Effector memory CD4-positive, alpha-beta T cell (primary cell): ENCODE results near the gene MAML2.

Experiments used
- DNase-seq, 3 donors: peaks; one replicate each; pipeline ENCODE4 v3.0.0-alpha.2; 2020
- H3K27ac ChIP-seq: 2 replicates; pipeline ENCODE4 v1.7.0; 2013; ENCODE audit warnings: mild to moderate bottlenecking, low read length, moderate library complexity; ENCODE audit not compliant: insufficient read depth, poor library complexity, severe bottlenecking
- H3K27me3 ChIP-seq: replicated peaks from 2 replicates; pipeline ENCODE4 v1.7.0; 2013; ENCODE audit warnings: mild to moderate bottlenecking, low read length; ENCODE audit not compliant: insufficient read depth, control insufficient read depth, poor library complexity, severe bottlenecking
- H3K36me3 ChIP-seq: 2 replicates; pipeline ENCODE4 v1.7.0; 2013; ENCODE audit warnings: mild to moderate bottlenecking, low read length, moderate library complexity; ENCODE audit not compliant: control insufficient read depth, insufficient read depth
- H3K4me1 ChIP-seq: 2 replicates; pipeline ENCODE4 v1.7.0; 2013; ENCODE audit warnings: low read length, mild to moderate bottlenecking; ENCODE audit not compliant: control insufficient read depth, insufficient read depth, poor library complexity, severe bottlenecking
- H3K4me3 ChIP-seq: 2 replicates; pipeline ENCODE4 v1.7.0; 2013; ENCODE audit warnings: low read length, low read depth, mild to moderate bottlenecking; ENCODE audit not compliant: insufficient read depth, poor library complexity, severe bottlenecking
- H3K9me3 ChIP-seq: 2 replicates; pipeline ENCODE4 v1.7.0; 2013; ENCODE audit warnings: mild to moderate bottlenecking, low read length, moderate library complexity; ENCODE audit not compliant: control insufficient read depth

MAML2 gene

DNA sequence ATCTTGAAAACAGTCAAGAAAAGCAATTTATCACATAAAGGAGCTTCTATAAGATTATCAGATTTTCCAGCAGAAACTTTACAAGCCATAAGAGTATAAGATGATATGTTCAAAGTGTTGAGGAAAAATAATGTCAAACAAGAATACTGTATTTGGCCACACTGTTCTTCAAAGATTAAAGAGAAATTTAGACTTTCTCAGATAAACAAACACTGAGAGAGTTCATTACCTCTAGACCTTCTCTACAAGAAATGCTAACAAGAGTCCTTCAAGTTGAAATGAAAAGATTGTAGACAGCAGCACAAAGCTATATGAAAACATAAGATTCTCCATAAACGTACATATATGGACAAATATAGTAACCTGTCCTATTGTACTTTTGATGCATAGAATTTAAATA, 411.1 kb downstream of the MAML2 start:
- H3K36me3 ChIP-seq = no peaks in the 10 kb centered on the region
- no peaks in the 10 kb centered on the region for H3K9me3 ChIP-seq
- no peak for DNase-seq
- no peaks in the 10 kb centered on the region for H3K27me3 ChIP-seq
- H3K4me3 ChIP-seq = no peak overlapping the region
- H3K4me1 ChIP-seq = no peaks in the 10 kb centered on the region
- H3K27ac ChIP-seq = no peak overlapping the region

DNA sequence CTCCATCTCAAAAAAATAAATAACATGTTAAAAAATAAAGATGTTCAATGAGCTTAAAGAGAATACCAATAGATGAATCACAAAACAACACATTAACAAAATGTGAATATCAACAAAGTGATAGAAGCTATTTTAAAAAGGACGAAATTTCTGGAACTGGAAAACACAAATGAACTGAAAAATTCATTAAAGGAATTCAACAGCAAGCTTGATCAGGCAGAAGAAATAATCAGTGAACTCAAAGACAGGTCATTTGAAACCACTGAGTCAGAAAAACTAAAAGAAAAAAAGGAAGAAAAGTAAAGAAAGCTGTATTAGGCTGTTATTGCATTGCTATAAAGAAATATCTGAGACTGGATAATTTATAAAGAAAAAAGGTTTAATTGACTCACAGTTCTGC, 412.0 kb downstream of the MAML2 start:
- Histone ChIP-seq H3K27me3 (no peaks in the 10 kb centered on the region), H3K4me1 (no peaks in the 10 kb centered on the region)
- DNase-seq = no peak

DNA sequence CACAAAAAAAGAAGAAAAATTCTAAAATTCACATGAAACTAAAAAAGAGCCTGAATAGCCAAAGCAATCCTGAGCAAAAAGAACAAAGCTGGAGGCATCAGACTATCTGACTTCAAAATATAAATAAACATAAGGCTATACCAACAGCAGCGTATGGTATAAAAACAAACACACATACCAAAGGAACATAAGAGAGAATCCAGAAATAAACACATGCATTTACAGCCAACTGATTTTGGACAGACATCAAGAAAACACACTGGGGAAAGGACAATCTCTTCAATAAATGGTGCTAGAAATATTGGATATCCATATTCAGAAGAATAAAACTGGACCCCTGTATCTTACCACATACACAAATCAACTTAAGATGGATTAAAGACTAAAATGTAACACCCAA, 416.3 kb downstream of the MAML2 start:
- Histone ChIP-seq H3K27ac (no peak overlapping the region), H3K36me3 (no peaks in the 10 kb centered on the region), H3K27me3 (no peaks in the 10 kb centered on the region), H3K4me1 (peaks cover 5% of the 10 kb centered on the region), H3K4me3 (no peak overlapping the region), H3K9me3 (no peaks in the 10 kb centered on the region)
- no peak for DNase-seq

More for the DNA sequence above, 412.0 kb downstream of the MAML2 start:
- Histone ChIP-seq H3K36me3 (no peaks in the 10 kb centered on the region), H3K27ac (no peak overlapping the region), H3K9me3 (no peaks in the 10 kb centered on the region), H3K4me3 (no peak overlapping the region)
